NCI-H446 (cell line): ENCODE results near the gene EDDM13.
"Not testable (repeated sequence)": the region's sequence is repeated elsewhere in the genome, so short reads cannot be mapped to it uniquely, and the experiment has no call there.

Experiments
- DNase-seq, 2 experiments: peaks; one replicate each; lab custom pipeline; 2025; lab: John Stamatoyannopoulos, UW

The EDDM13 gene

DNA sequence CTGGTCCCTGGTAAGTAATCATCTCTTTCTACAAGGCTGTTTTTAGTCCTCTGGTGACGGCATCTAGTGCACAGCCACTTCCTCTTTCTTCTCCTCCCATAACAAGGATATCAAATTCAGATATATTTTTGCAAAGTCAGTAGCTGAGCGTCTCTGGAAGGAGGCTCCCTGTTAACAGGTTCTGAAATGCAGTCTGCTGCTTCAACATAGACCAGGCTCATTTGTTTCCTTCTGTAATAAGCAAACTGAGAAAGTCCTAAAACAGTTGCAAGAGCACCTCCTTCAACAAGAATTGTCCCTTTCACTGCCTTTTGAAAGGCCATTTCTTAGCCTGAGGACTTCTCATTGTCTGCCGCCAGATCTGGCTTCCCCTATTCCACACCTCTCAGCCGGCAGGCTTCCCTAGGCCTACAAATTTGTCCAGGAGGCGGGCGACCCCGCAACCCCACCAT lies 49.5 kb downstream of the EDDM13 start:
- DNase-seq = no peak

DNA sequence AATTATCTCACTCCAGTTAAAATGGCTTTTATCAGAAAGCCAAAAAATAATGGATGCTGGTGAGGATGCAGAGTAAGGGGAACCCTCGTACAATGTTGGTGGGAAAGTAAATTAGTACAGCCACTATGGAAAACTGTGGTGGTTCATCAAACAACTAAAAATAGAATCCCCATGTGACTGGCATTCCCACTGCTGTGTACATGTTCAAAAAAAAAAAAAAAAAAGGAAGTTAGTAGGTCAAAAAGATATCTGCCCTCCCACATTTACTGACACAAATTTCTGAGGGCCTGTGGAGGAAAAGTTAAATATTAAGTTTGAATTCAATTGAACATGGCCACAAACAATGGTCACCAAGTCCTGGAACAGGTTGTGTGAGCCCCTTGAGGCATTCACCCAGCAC lies 51.9 kb downstream of the EDDM13 start:
- DNase-seq = no peak

DNA sequence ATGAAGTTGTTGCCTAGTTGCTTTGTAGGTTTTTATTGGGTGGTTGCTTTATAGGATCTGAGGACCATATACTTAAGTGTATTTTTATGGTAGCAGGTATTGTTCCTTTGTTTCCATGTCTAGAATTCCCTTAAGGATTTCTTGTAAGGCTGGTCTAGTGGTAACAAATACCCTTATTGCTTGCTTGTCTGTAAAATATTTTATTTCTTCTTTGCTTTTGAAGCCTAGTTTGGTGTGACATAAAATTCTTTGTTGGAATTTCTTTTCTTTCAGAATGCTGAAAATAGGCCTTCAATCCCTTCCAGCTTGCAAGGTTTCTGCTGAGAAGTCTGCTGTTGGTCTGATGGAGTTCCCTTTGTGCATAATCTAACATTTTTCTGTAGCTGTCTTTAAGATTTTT lies 60.1 kb downstream of the EDDM13 start:
- DNase-seq = no peak

DNA sequence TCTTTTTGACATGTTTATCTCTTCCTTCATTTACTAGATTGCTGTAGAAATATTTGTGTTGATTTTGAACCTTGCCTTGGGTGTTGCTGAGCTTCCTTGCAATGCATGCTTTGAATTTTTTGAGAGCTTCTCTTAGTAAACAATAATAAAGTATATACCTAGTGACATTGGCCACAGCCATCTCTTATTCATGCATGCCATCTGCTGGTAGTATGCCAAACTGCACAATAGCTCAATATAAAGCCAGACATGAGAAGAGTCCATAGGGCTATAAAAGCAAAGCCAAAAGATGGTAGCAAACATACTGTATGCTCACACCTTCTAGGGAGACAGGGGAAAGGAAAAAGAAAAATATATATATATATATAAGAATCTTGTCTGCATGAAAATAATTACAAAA lies 61.0 kb downstream of the EDDM13 start:
- DNase-seq = peak; percentile 13 to 42

- DNase-seq = not testable (repeated sequence)
Observed at GRCh38 chr19:56335371-56335770, 62.8 kb downstream of the EDDM13 start.

- DNase-seq = not testable (repeated sequence)
Observed at GRCh38 chr19:56337077-56337476, 64.5 kb downstream of the EDDM13 start.

- not testable (repeated sequence) for DNase-seq
Observed at GRCh38 chr19:56339031-56339430, 66.5 kb downstream of the EDDM13 start.

DNA sequence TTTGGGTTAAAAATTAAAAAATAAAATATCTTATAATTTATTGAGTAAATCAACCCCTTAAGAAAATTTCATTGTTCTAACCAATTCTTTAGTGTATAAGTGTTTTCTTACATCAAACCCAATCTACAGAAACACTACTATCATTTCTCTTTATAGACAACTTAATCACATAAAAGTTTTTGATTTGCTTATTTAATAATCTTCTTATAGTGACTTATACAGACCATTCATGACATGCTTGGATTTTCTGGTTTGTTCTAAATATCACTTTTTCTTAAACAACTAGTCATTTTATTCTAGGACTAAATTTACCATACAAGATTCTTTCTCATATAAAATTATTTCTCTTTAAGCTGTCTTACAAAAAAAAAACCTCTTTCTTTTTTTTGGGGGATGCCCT lies 69.4 kb downstream of the EDDM13 start:
- no peak for DNase-seq

GRCh38 chr19:56347163-56347778 lies 74.7 kb downstream of the EDDM13 start:
- DNase-seq = no peak

GRCh38 chr19:56348289-56348877 lies 75.8 kb downstream of the EDDM13 start:
- no peak for DNase-seq

DNA sequence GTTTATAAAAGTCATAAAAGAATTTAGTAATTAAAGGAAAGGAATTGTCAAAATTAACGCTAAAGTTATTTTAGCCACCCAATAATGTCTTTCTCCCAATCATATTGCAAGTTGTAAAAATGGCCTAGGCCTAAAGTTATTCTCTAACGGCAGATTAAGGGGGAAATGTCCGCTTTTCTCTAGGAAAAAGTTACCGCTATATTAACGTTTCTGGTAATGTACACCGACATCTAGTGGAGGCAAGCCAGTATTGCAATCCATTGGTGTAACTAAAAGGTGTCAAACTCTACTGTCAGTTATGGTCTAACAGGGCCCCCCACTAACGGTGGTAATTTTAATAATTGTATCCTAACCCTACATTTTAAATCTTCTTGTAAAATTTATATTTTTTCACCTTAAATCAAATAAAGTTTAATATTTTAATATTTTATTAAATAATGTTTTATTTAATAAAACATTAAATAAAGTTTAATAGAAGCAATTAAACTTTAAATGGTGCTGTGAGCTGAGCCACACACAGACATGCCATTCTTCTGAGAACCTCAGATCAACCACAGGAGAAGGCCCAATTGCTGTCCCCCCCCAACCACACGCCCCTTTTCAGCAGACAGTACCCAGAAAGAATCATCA lies 78.0 kb downstream of the EDDM13 start:
- DNase-seq = peak; percentile 1 to 74

GRCh38 chr19:56351208-56351607 lies 78.7 kb downstream of the EDDM13 start:
- DNase-seq = no peak

GRCh38 chr19:56355517-56355916 lies 83.0 kb downstream of the EDDM13 start:
- DNase-seq = no peak

DNA sequence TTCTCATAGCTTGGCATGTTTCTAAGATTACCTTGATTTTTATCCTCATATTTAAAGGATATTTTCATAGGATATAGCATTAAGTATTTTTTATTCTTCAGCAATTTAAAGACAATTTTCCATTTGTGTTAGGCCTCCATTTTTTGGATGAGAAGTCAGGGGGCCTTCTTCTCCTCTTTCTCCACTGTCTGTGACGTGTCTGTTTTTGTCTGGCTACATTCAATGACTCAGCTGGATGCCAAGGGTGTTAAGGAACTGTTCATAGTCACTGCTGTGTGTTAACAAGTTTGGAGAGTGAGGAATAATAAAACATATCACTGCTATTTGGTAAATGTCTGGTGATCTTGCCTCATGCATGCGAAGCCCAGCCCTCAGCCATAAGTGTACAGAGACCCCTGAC lies 84.4 kb downstream of the EDDM13 start:
- DNase-seq = no peak
